Activated B cell treated with CpG ODN at 0.5 μM for 24 hours (primary cell): Measurements from ENCODE around the gene UQCC2. TPM values are rescaled to one million over a fixed set of nuclear protein-coding genes. Genes with fewer than 3 reads are reported as not detected.

Experiments used
- ATAC-seq: fragments of 200-7000 bp; cut with Tn5 transposase; one replicate; pipeline ENCODE4 v1.10.0; 2021; ENCODE audit warnings: low read depth, mild to moderate bottlenecking, moderate library complexity
- CTCF ChIA-PET: fragments of 350-600 bp; sonication (Branson Sonifier 250); formaldehyde crosslinking; loops from one replicate; lab custom pipeline; 2021; ENCODE audit warnings: antibody characterized with exemption; lab: Charles Lee
- POLR2A ChIA-PET: fragments of 350-600 bp; sonication (Branson Sonifier 250); formaldehyde crosslinking; loops from one replicate; lab custom pipeline; 2021; ENCODE audit warnings: antibody characterized with exemption; lab: Charles Lee
- DNase-seq: peaks from one replicate; pipeline ENCODE4 v3.0.0; 2022
- H3K27ac Mint-ChIP-seq: one replicate; pipeline ENCODE4 v1.8.0; 2020; ENCODE audit warnings: mixed read lengths
- H3K27me3 Mint-ChIP-seq: one replicate; pipeline ENCODE4 v1.8.0; 2021; ENCODE audit warnings: mixed read lengths
- H3K36me3 Mint-ChIP-seq: one replicate; pipeline ENCODE4 v1.8.0; 2021; ENCODE audit warnings: low read depth, mixed read lengths
- H3K4me1 Mint-ChIP-seq: one replicate; pipeline ENCODE4 v1.8.0; 2021; ENCODE audit warnings: mixed read lengths
- H3K4me3 Mint-ChIP-seq: one replicate; pipeline ENCODE4 v1.8.0; 2020; ENCODE audit warnings: mild to moderate bottlenecking, mixed read lengths
- H3K9me3 Mint-ChIP-seq: one replicate; pipeline ENCODE4 v1.8.0; 2020; ENCODE audit warnings: mixed read lengths
- intact Hi-C: fragments of 100-400 bp; cut with micrococcal nuclease; formaldehyde crosslinking; loops from one replicate; pipeline ENCODE4 v1.15.1; 2024
- total RNA-seq: library from RNA; stranded (reverse); gene quantifications from 2 replicates; pipeline ENCODE4 v1.2.3, GENCODE V29; 2022
- TF ChIP-seq, protein P1 (sequence below): fragments of 200-600 bp; IDR thresholded peaks from one replicate; pipeline ENCODE4 v1.8.0; 2022; ENCODE audit warnings: antibody characterized with exemption, mild to moderate bottlenecking

UQCC2 gene
- total RNA-seq, 1 donor from 2014 or later = 26.2 TPM

GRCh38 chr6:33700391-33701050, 11.0 kb downstream of the UQCC2 start:
- ATAC-seq (peak; percentile 56), DNase-seq (peak; percentile 58)
- Mint-ChIP-seq H3K4me3 (peak overlapping the region; percentile 28), H3K36me3 (peaks cover 25% of the 10 kb centered on the region), H3K27me3 (no peaks in the 10 kb centered on the region), H3K9me3 (no peaks in the 10 kb centered on the region), H3K27ac (peak overlapping the region; percentile 79), H3K4me1 (peaks cover 69% of the 10 kb centered on the region)
- TF ChIP-seq, protein P1, sequence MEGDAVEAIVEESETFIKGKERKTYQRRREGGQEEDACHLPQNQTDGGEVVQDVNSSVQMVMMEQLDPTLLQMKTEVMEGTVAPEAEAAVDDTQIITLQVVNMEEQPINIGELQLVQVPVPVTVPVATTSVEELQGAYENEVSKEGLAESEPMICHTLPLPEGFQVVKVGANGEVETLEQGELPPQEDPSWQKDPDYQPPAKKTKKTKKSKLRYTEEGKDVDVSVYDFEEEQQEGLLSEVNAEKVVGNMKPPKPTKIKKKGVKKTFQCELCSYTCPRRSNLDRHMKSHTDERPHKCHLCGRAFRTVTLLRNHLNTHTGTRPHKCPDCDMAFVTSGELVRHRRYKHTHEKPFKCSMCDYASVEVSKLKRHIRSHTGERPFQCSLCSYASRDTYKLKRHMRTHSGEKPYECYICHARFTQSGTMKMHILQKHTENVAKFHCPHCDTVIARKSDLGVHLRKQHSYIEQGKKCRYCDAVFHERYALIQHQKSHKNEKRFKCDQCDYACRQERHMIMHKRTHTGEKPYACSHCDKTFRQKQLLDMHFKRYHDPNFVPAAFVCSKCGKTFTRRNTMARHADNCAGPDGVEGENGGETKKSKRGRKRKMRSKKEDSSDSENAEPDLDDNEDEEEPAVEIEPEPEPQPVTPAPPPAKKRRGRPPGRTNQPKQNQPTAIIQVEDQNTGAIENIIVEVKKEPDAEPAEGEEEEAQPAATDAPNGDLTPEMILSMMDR = no peak
- intact Hi-C loops = loop anchor here (1.0 kb wide), 3 partner anchors 31 to 115 kb away; no protein-coding TSS in a partner anchor
- CTCF ChIA-PET = interaction anchor here (0.8 to 3.9 kb wide), 16 partner anchors 9 to 121 kb away, joined by 3 to 42 read pairs (median 5); partner anchors contain the start of gene UQCC2
- POLR2A ChIA-PET = interaction anchor here (0.9 to 2.3 kb wide), 5 partner anchors 10 to 114 kb away, joined by 5 to 23 read pairs (median 8); partner anchors contain the start of genes ITPR3 and UQCC2

DNA sequence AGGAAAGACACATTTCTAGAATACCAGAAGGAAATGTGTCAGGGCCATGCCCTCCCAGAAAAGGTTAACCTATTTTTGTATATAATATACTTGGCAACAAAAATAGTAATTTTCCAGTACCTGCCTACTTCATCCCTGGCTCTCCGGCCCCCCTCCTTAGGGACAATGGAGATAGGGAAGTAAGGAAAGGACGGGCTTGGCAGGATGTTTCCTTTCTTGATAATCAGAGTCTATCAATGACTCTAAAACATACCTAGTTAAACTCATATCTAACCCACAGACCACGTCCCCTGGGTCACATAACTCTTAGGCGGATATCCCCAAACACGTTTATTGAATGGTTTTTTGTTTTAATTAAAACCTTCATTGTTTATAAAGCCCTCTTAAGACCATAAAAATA, 11.8 kb downstream of the UQCC2 start:
- H3K36me3 Mint-ChIP-seq = peaks cover 27% of the 10 kb centered on the region
- no peaks in the 10 kb centered on the region for H3K27me3 Mint-ChIP-seq
- CTCF ChIA-PET = interaction anchor here (1.0 to 3.9 kb wide), 9 partner anchors 8 to 113 kb away, joined by 3 to 42 read pairs (median 17); partner anchors contain the start of gene UQCC2
- no peak overlapping the region for H3K4me3 Mint-ChIP-seq
- DNase-seq (no peak), ATAC-seq (no peak)
- POLR2A ChIA-PET = interaction anchor here (0.6 to 2.3 kb wide), 4 partner anchors 11 to 304 kb away, joined by 4 to 23 read pairs (median 6); partner anchors contain the start of genes ITPR3 and UQCC2
- peaks cover 76% of the 10 kb centered on the region for H3K4me1 Mint-ChIP-seq
- intact Hi-C loops = loop anchor here (1.0 to 5.0 kb wide), 4 partner anchors 30 to 272 kb away; no protein-coding TSS in a partner anchor
- H3K27ac Mint-ChIP-seq = peak overlapping the region; percentile 79
- TF ChIP-seq, protein P1 = no peak
- no peaks in the 10 kb centered on the region for H3K9me3 Mint-ChIP-seq

GRCh38 chr6:33699131-33699530, 12.4 kb downstream of the UQCC2 start:
- intact Hi-C loops = loop anchor here (5.0 kb wide), 1 partner anchor 272 kb away; no protein-coding TSS in a partner anchor
- no peak for DNase-seq
- POLR2A ChIA-PET = no interaction called here
- H3K27ac Mint-ChIP-seq = peak overlapping the region; percentile 74
- H3K36me3 Mint-ChIP-seq = peaks cover 28% of the 10 kb centered on the region
- no peak for ATAC-seq
- TF ChIP-seq, protein P1 = no peak
- H3K9me3 Mint-ChIP-seq = no peaks in the 10 kb centered on the region
- CTCF ChIA-PET = no interaction called here
- no peak overlapping the region for H3K4me3 Mint-ChIP-seq
- peaks cover 78% of the 10 kb centered on the region for H3K4me1 Mint-ChIP-seq
- H3K27me3 Mint-ChIP-seq = no peaks in the 10 kb centered on the region

DNA sequence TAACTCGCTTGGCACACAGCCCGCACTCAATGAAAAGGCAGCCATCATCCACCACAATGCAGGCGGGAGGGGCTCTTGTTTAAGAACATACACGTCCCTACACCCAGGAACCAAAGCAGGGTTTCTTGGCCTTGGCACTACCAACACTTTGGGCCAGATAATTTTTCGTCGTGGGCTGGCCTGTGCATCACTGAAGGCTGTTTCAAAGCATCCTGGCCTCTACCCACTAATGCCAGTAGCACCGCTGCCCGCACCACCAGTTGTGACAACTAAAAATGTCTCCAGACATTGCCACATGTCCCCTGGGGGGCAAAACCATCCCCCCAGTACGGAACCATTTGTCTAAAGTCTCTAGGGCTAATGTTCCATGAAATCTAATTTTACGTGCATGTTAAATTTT, 13.0 kb downstream of the UQCC2 start:
- intact Hi-C loops = loop anchor here (5.0 kb wide), 1 partner anchor 271 kb away; no protein-coding TSS in a partner anchor
- peaks cover 84% of the 10 kb centered on the region for H3K4me1 Mint-ChIP-seq
- ChIA-PET POLR2A (no interaction called here), CTCF (no interaction called here)
- ATAC-seq (no peak), DNase-seq (no peak)
- peak overlapping the region; percentile 28 for H3K4me3 Mint-ChIP-seq
- H3K27ac Mint-ChIP-seq = peak overlapping the region; percentile 74
- H3K9me3 Mint-ChIP-seq = no peaks in the 10 kb centered on the region
- H3K36me3 Mint-ChIP-seq = peaks cover 29% of the 10 kb centered on the region
- no peaks in the 10 kb centered on the region for H3K27me3 Mint-ChIP-seq
- TF ChIP-seq, protein P1 = no peak

DNA sequence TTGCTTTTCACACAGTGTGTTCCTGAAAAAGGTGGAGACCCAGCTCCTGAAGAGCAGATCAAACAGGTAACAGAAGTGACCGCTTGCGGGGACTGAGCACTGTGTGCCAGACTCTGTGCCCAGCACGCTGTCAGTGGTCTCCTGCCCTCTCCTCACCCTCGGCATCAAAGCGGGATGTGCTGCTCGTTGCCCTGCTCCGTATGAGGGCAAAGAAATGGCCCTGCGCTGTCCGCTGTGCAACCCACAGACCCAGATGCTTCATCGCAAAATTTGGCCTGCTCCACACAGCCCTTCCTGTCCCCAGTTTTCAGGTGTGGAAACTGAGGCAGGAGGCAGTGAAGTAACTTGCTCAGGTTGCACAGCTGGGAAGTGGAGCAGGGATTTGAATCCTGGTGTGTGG, 13.7 kb downstream of the UQCC2 start:
- ATAC-seq (no peak), DNase-seq (no peak)
- no peaks in the 10 kb centered on the region for H3K27me3 Mint-ChIP-seq
- TF ChIP-seq, protein P1 = no peak
- H3K36me3 Mint-ChIP-seq = peaks cover 34% of the 10 kb centered on the region
- intact Hi-C loops = loop anchor here (2.0 to 5.0 kb wide), 3 partner anchors 13 to 271 kb away; partner anchors contain the start of genes ITPR3 and UQCC2
- POLR2A ChIA-PET = interaction anchor here (0.6 to 2.0 kb wide), 5 partner anchors 14 to 385 kb away, joined by 3 to 11 read pairs (median 4); partner anchors contain the start of genes ITPR3 and UQCC2
- H3K27ac Mint-ChIP-seq = peak overlapping the region; percentile 90
- peak overlapping the region; percentile 8 for H3K4me3 Mint-ChIP-seq
- CTCF ChIA-PET = interaction anchor here (0.8 to 1.4 kb wide), 3 partner anchors 13 to 113 kb away, joined by 3 to 6 read pairs (median 5); no protein-coding TSS in a partner anchor
- no peaks in the 10 kb centered on the region for H3K9me3 Mint-ChIP-seq
- H3K4me1 Mint-ChIP-seq = peaks cover 91% of the 10 kb centered on the region
